GM23248 (cell line): ENCODE measurements around the gene CALM1. TPM values are rescaled to one million over a fixed set of nuclear protein-coding genes. Genes with fewer than 3 reads are reported as not detected.
A peak's percentile ranks its signal among the peaks of the same experiment; 100 is the strongest.

Experiments used
- DNase-seq: peaks from one replicate; pipeline ENCODE4 v3.0.0-alpha.2; 2015
- H2AFZ ChIP-seq: fragments of 200-600 bp; sonication (generic); 2 replicates; pipeline ENCODE4 v1.6.1; 2016; ENCODE audit warnings: antibody characterized with exemption
- H3F3A ChIP-seq: fragments of 200-600 bp; sonication (generic); 2 replicates; pipeline ENCODE4 v1.6.1; 2016; ENCODE audit warnings: mild to moderate bottlenecking, antibody characterized with exemption, mixed run types; ENCODE audit not compliant: insufficient read depth
- H3K27ac ChIP-seq: fragments of 200-600 bp; sonication (generic); 2 replicates; pipeline ENCODE4 v1.5.1; 2016; ENCODE audit warnings: mild to moderate bottlenecking
- H3K27me3 ChIP-seq: fragments of 200-600 bp; sonication (generic); replicated peaks from 2 replicates; pipeline ENCODE4 v1.6.1; 2016; ENCODE audit warnings: mild to moderate bottlenecking; ENCODE audit not compliant: insufficient read depth
- H3K36me3 ChIP-seq: fragments of 200-600 bp; sonication (generic); 2 replicates; pipeline ENCODE4 v1.6.1; 2016; ENCODE audit warnings: low read depth, mild to moderate bottlenecking
- H3K4me1 ChIP-seq: fragments of 200-600 bp; sonication (generic); 2 replicates; pipeline ENCODE4 v1.6.1; 2016; ENCODE audit warnings: mild to moderate bottlenecking; ENCODE audit not compliant: insufficient read depth
- H3K4me2 ChIP-seq: fragments of 200-600 bp; sonication (generic); one replicate; pipeline ENCODE4 v1.6.1; 2016; ENCODE audit warnings: mild to moderate bottlenecking; ENCODE audit not compliant: unreplicated experiment
- H3K4me3 ChIP-seq: fragments of 200-600 bp; sonication (generic); 2 replicates; pipeline ENCODE4 v1.5.1; 2016; ENCODE audit warnings: mild to moderate bottlenecking
- H3K79me2 ChIP-seq: fragments of 200-600 bp; sonication (generic); 2 replicates; pipeline ENCODE4 v1.6.1; 2016; ENCODE audit warnings: mild to moderate bottlenecking; ENCODE audit not compliant: insufficient read depth
- H3K9ac ChIP-seq: fragments of 200-600 bp; sonication (generic); 2 replicates; pipeline ENCODE4 v1.6.1; 2016; ENCODE audit warnings: mild to moderate bottlenecking
- H3K9me2 ChIP-seq: fragments of 200-600 bp; sonication (generic); 2 replicates; pipeline ENCODE4 v1.6.1; 2016; ENCODE audit warnings: mixed run types, mild to moderate bottlenecking, moderate library complexity; ENCODE audit not compliant: insufficient read depth
- H3K9me3 ChIP-seq: fragments of 200-600 bp; sonication (generic); one replicate; pipeline ENCODE4 v1.6.1; 2017; ENCODE audit warnings: low read depth
- H4K20me1 ChIP-seq: fragments of 200-600 bp; sonication (generic); 2 replicates; pipeline ENCODE4 v1.6.0; 2016; ENCODE audit not compliant: insufficient read depth
- EZH2 ChIP-seq: fragments of 200-600 bp; sonication (generic); IDR thresholded peaks from 2 replicates; pipeline ENCODE4 v1.6.1; 2018; ENCODE audit warnings: antibody characterized with exemption, mild to moderate bottlenecking; ENCODE audit not compliant: insufficient read depth, poor library complexity, severe bottlenecking
- EZH2phosphoT487 ChIP-seq: fragments of 200-600 bp; sonication (generic); IDR thresholded peaks from 2 replicates; pipeline ENCODE4 v1.6.1; 2018; ENCODE audit warnings: antibody characterized with exemption, moderate library complexity, mild to moderate bottlenecking, low read depth; ENCODE audit not compliant: insufficient read depth
- WGBS, 2 experiments: methylation state at CpG; one replicate each; pipeline ENCODE4 v1.1.6; 2015 to 2017; ENCODE audit warnings: low lambda C conversion rate in 2 of 2, low coverage in 1 of 2; ENCODE audit errors: missing lambda C conversion rate in 2 of 2; 5-methylcytosine and 5-hydroxymethylcytosine counted together
- in situ Hi-C: fragments of 300-500 bp; cut with MboI; formaldehyde crosslinking; loops from 2 replicates; pipeline ENCODE4 v1.15.0; 2020
- polyA plus RNA-seq: library from polyadenylated mRNA; unstranded; fragments of >200 nt; fragmentation: Nextera tagmentation; extraction: Ambion mirVana; gene quantifications from 2 replicates; pipeline ENCODE4 v1.2.1, GENCODE V29; 2016
- total RNA-seq: library from RNA; depleted of rRNA; stranded (reverse); fragments of >200 nt; shearing (Covaris generic); gene quantifications from 2 replicates; pipeline ENCODE4 v1.2.3, GENCODE V29; 2014

CALM1 gene
- total and polyA plus RNA-seq, 2 experiments from 2014 or later: 281 to 782 TPM

DNA sequence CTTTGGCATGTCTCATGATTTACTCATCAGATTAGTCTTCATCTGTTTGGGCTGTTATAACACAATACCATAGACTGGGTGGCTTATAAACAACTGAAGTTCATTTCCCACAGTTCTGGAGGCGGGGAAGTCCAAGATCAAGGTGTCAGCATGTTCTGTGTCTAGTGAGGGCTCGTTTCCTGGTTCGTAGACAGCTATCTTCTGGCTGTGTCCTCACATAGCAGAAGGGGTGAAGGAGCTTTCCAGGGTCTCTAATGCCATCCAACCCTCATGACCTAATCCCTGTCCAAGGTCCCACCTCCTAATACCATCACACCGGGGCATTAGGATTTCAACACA lies 34.3 kb upstream of the CALM1 start:
- no peaks in the 10 kb centered on the region for H4K20me1 ChIP-seq
- TF ChIP-seq EZH2 (no peak), EZH2phosphoT487 (no peak)
- DNase-seq: no peak
- H3K9me2 ChIP-seq: no peaks in the 10 kb centered on the region
- H2AFZ ChIP-seq: no peak overlapping the region
- H3K79me2 ChIP-seq: no peaks in the 10 kb centered on the region
- H3K36me3 ChIP-seq: no peaks in the 10 kb centered on the region
- peaks cover 9% of the 10 kb centered on the region for H3K27me3 ChIP-seq
- H3K4me1 ChIP-seq: no peaks in the 10 kb centered on the region
- no peaks in the 10 kb centered on the region for H3F3A ChIP-seq
- no peak overlapping the region for H3K4me2 ChIP-seq
- H3K9ac ChIP-seq: no peak overlapping the region
- H3K27ac ChIP-seq: no peak overlapping the region
- H3K4me3 ChIP-seq: no peak overlapping the region
- in situ Hi-C loops: no loop called here
- no peaks in the 10 kb centered on the region for H3K9me3 ChIP-seq
- WGBS, 2 experiments: 62 to 67% methylated on average over 4 of the region's 4 CpGs

DNA sequence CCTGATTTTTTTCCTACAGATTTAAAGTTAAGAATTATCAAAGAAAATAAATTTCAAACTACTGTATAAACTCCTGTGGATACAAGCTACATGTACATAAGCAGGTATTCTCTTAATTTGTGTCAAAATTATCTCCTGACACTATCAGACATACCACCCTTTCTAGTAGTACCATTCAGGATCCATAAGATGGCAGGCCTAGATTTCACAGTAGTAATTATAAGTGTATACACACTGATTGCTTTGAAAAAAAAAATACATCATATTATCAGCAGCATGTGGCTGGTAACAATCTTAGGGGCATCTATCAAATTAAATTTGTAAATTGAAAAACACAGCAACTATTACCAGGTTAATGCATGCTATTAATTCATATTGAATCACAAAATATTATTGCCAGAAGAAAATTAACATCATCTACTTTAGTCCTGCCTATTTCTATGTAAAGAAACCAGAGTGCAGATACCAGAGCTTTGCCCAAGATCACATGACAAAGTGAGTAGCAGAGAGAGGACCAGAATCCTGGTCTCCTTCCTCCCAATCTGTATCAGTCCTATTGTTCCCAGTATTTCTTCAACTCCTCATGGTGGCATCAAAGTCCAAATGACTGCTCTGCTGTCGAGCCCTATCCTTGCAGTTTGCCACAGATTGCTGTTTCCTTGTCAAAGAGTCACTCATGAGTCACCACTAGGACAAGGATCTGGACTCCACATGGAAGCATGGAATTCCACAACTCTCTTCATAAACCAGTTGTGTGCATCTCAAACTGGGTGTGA lies 27.7 kb upstream of the CALM1 start:
- Histone ChIP-seq H3K27ac (no peak overlapping the region), H4K20me1 (no peaks in the 10 kb centered on the region), H3K9ac (no peak overlapping the region), H3K4me3 (no peak overlapping the region), H3K27me3 (no peaks in the 10 kb centered on the region), H3F3A (no peaks in the 10 kb centered on the region), H3K9me3 (no peaks in the 10 kb centered on the region), H3K4me2 (no peak overlapping the region), H3K36me3 (no peaks in the 10 kb centered on the region), H3K9me2 (no peaks in the 10 kb centered on the region), H3K79me2 (no peaks in the 10 kb centered on the region), H3K4me1 (no peaks in the 10 kb centered on the region), H2AFZ (no peak overlapping the region)
- in situ Hi-C loops: no loop called here
- WGBS, 2 experiments: 0 to 6% methylated on average over 1 of the region's 1 CpG
- peak; percentile 53 for DNase-seq
- no peak for TF ChIP-seq EZH2phosphoT487

DNA sequence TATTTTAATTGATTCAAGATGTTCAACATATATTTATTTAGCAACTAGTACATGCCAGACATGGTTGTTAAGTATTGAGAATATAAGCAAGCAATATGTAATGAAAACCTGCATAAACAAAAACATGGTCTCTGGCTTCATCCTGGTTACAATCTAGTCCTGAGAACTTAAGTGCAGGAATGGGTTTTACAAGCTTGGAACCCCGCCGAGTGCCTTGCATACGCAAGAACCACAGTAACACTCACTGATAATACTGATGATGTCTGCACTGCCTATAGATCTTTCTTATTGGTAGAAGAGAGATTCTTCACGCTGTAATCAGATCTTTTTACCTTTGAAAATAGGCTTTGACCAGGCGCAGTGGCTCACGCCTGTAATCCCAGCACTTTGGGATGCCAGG lies 22.9 kb upstream of the CALM1 start:
- no peaks in the 10 kb centered on the region for H3K9me3 ChIP-seq
- no peaks in the 10 kb centered on the region for H3K79me2 ChIP-seq
- no peak overlapping the region for H3K4me2 ChIP-seq
- H3F3A ChIP-seq: no peaks in the 10 kb centered on the region
- no peaks in the 10 kb centered on the region for H3K36me3 ChIP-seq
- WGBS, 2 experiments: 47 to 56% methylated on average over 6 of the region's 6 CpGs
- H3K4me1 ChIP-seq: no peaks in the 10 kb centered on the region
- no peaks in the 10 kb centered on the region for H3K9me2 ChIP-seq
- in situ Hi-C loops: no loop called here
- no peak overlapping the region for H3K27ac ChIP-seq
- no peaks in the 10 kb centered on the region for H4K20me1 ChIP-seq
- H3K9ac ChIP-seq: no peak overlapping the region
- TF ChIP-seq EZH2phosphoT487 (no peak), EZH2 (no peak)
- no peak overlapping the region for H3K4me3 ChIP-seq
- H3K27me3 ChIP-seq: no peaks in the 10 kb centered on the region
- DNase-seq: no peak
- no peak overlapping the region for H2AFZ ChIP-seq

DNA sequence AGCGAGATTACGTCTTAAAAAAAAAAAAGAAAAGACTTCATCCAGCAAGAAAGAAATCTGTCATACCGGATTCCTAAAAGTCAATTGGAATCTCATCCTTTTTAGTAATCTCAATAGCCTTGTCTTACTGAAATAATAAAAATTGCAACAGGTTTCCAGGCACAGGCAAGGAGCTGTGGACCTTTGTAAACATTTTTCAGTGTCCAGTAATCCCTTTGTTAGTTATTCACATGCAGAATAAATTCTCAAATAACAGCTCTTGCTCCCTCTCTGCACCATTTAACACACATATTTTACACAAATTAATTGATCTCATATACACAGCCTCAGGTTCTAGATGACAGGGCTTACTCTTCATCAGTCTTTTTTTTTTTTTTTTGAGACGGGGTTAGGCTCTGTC lies 22.0 kb upstream of the CALM1 start:
- H3K9ac ChIP-seq: no peak overlapping the region
- TF ChIP-seq EZH2phosphoT487: no peak
- no peak for TF ChIP-seq EZH2

More for the DNA sequence above, 22.0 kb upstream of the CALM1 start:
- no peak overlapping the region for H3K4me2 ChIP-seq
- 83 to 95% methylated on average over 4 of the region's 4 CpGs for WGBS, 2 experiments
- H3K79me2 ChIP-seq: no peaks in the 10 kb centered on the region
- no peak overlapping the region for H2AFZ ChIP-seq
- H3K27me3 ChIP-seq: no peaks in the 10 kb centered on the region
- no peaks in the 10 kb centered on the region for H3K9me3 ChIP-seq
- H4K20me1 ChIP-seq: no peaks in the 10 kb centered on the region
- no peaks in the 10 kb centered on the region for H3F3A ChIP-seq
- DNase-seq: no peak
- no peak overlapping the region for H3K4me3 ChIP-seq
- H3K9me2 ChIP-seq: no peaks in the 10 kb centered on the region
- H3K27ac ChIP-seq: no peak overlapping the region
- in situ Hi-C loops: no loop called here
- H3K4me1 ChIP-seq: no peaks in the 10 kb centered on the region
- H3K36me3 ChIP-seq: no peaks in the 10 kb centered on the region
